SW 1271 (cell line): Measurements from ENCODE around the gene FUBP1.
"Not testable (repeated sequence)": the region's sequence is repeated elsewhere in the genome, so short reads cannot be mapped to it uniquely, and the experiment has no call there.

Source experiments
- DNase-seq, 2 experiments: peaks; one replicate each; lab custom pipeline; 2025; lab: John Stamatoyannopoulos, UW

Gene FUBP1

DNA sequence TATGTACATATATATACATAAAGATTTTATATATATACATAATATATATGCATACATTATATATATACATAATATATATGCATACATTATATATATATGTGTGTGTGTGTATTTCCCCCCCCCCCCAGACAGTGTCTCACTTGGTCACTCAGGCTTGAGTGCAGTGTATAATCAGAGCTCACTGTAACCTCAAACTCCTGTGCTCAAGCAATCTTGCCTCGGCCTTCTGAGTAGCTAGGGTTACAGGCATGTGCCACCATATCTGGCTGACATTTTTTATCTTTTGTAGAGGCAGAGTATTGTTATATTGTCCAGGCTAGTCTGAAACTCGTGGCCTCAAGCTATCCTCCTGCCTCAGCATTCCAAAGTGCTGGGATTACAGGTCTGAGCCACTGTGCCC lies 9.0 kb upstream of the FUBP1 start:
- no peak for DNase-seq

DNA sequence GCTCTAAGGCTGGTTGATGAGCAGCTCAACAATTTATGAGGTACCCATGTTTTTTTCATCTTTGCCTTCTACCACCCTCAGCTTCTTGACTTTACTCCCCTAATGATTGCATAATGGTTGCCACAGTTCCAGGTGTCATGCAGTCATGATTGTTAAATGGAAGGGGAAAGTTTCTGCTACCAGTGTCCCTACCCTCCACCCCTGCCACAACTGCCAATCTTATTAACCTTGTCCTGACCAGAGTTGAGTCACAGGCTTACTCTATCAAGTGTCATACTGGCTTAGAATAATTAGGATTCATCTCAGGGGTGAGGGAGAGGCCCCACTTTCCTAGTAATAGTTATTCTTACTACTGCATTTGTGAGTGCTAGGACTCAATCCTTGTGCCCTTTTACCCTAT lies 7.9 kb upstream of the FUBP1 start:
- DNase-seq = no peak

DNA sequence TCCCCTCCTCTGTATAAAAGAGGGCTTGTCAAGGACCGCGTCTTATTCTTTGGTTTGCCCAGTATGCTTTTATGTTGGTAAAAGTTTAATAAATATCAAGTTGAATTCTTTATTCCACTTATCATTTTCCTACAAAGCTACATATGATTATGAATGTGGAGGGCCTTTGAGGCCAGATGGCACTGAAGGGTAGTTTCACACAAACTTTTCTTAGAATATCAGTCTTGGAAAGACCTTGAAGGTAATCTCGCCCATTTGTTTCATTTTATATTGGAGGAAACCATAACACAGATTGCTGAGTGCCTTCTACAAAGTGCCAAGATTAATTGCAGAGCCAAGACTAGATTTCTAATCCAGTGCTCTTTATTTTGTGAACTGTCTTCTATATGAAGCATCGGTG lies 5.8 kb upstream of the FUBP1 start:
- no peak for DNase-seq

DNA sequence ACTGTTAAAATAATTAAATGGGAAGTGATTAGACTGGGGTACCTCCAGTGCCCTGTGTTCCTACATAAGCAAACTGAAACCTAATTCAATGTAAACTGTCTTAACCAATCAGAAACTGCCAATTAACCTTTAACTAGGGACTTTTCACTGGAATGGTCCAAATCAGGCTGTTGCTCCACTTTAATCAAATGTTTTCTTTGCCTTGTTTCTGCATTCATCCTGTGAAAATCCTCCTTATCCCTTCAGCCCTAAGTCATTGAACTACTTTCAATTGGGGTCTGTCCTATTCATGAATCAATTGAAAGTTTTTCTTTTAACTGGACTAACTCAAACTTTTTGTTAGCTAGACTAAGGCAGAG lies 5.1 kb upstream of the FUBP1 start:
- no peak for DNase-seq

DNA sequence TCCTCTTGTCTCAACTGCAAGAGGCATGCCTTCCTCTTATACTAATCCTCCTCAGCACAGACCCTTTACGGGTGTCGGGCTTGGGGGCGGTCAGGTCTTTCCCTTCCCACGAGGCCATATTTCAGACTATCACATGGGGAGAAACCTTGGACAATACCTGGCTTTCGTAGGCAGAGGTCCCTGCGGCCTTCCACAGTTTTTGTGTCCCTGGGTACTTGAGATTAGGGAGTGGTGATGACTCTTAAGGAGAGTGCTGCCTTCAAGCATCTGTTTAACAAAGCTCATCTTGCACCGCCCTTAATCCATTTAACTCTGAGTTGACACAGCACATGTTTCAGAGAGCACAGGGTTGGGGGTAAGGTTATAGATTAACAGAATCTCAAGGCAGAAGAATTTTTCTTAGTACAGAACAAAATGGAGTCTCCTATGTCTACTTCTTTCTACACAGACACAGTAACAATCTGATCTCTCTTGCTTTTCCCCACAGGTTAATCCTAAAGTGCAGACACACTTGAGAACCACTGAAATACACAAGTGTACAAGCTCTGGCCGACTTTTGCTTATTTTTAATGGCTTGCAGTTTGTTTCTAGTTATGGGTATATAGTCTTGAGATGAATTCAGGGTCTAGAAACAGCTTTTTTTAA lies 4.6 kb upstream of the FUBP1 start:
- DNase-seq = not testable (repeated sequence)

DNA sequence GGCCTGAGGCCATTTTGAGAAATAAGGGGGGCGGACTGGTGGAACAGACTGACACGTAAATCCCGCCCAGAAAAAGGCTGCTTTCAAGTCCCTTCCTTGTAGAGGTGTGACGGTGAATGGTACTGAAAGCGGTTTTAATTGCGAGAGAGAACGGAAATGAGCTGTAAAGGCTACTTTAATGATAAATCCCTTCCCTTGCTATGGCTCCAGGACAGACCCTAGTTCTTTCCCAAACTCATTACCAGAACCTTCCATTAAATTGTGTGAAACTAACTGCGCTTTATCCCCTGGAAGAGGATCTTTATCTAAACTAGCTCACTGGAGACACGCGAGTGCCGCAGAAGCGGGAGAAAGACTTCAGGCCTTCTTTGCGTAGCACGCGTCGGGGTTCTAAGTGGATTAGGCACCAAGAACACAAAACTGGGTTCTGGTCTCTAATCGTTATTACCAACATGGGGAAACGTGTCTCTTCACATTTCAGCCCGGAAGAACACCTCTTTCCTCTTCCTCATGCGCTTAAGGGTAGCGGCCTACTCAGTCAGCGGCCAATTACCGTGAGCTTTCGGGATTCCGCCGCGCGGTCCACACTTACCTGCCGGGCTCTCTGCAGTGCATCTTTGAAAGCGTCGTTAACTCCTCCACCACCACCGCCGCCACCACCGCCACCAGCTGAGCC lies 441 bp downstream of the FUBP1 start:
- peak; percentile 69 to 86 for DNase-seq

DNA sequence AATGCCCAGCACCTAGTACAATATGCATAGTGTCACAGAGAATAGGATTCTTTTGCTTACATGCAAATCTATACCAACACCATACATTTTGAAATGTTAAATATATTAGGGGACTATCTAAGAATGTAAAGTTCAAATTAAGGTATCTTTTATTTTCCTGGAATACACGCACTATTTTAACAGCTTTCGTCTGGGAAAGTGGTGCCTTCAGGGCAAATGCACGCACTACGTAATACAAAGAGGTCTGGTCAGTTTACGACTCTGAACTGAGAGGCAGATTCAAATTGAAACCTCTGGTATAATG lies 931 bp downstream of the FUBP1 start:
- DNase-seq = no peak

DNA sequence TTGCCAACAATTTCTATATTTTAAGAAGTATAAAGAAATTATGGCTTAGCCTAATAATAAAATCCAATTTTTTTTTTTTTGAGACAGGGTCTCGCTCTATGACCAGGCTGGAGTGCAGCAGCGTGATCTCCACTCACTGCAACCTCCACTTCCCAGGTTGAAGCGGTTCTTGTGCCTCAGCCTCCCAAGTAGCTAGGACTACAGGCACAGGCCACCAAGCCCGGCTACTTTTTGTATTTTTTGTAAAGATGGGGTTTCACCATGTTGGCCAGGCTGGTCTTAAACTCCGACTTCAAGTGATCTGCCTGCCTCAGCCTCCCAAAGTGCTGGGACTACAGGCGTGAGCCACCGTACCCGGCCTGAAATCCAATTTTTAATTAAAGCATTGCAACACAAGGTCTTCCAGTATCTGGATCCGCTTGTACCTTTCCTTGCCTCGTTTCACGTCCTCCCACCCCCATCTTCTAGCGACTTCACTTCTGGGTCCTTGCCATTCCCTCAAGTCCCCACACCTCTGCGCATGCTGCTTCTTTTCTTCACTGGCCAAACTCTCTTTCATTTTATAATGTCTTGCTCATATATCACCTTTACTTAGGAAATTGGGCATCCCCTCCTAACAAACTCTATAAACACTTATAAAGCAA lies 2.3 kb downstream of the FUBP1 start:
- peak in 1 of 2 experiments; percentile 7 for DNase-seq

DNA sequence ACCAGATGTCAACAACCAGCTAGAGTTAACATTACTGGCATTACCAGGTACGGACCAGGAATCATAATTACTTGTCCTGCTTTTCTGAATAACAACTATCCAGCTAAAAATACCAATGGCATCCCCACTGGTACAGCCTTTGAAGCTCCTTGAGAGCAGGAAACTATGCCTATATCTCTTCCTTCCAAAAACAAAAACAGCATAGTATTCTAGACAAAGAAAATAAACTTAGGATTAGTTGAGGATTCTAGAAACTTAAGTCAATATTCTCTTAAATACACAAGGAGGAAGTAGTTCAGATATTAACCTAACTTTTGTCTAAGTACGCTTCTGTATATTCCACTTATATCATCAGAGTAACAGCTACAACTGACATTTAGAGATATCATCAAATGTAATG lies 3.0 kb downstream of the FUBP1 start:
- DNase-seq = no peak

DNA sequence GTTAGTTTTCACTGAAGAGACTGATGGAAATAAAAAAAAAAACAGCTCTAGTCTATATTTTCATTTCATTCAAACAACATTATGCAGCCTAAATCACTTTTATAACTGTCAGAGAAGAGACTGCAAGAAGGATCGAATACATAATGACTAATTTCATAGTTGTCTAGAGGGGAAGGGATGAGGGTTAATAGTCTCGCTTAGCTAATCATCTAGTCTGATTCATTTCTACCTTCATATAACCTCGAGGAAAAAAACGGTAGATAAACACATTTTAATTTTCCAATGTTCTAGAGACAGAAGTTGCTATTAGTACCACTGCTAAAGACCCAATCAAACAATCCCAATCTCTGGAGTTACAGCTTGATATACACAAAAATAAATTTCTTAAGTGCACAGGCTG lies 3.5 kb downstream of the FUBP1 start:
- no peak for DNase-seq

DNA sequence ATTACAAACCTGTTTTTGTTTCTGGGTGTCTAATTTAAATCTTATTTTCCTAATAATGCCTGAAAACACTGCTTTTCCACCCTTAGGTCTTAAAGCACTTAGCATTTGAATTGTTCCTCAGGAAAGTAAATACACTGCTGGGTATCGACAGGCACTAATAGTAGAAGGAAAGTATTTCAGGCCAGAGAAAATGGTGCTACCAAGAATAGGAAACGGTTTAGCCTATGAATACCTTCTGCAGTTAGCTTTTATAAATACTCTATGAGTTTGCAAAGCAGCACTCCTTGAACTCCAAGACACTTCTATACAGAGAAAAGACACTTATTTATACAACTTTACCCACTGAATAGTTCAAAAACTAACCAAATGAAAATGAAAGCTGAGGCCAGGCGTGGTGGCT lies 6.8 kb downstream of the FUBP1 start:
- DNase-seq = no peak

DNA sequence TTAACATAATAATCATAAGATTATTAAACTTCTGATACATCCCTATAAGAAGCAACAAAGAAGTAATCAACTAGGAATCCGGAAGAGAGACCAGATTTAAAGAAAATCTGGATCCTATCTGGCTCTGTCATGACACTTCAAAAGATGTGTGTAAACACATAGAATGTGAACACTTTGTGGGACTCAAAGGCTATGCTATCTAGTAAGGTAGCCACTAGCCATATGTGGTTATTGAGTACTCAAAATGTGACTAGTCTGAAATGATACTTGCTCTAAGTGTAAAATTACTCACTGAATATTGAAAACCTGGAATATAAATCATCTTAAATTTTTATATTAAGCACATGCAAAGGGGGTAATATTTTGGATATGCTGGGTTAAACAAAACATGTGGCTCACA lies 8.7 kb downstream of the FUBP1 start:
- DNase-seq = no peak

DNA sequence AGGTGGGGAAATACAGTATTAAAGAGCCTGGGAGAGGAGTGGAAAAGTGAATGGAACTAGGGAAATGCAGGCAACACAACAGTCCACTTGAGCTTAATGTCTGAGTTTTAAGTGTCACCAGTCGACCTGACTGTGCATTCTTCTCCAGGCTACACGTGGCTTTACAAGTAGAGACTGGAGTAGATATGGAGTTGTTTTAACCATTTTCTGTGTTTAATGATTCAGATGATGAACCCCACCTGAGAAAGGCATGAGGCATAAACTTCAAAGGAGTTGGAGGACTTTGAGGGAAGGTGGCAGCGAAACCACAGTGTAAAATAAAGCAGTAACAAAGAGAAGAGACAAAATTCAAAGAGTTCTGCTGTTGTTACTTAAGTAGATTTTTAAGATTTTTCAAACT lies 12.6 kb downstream of the FUBP1 start:
- no peak for DNase-seq

DNA sequence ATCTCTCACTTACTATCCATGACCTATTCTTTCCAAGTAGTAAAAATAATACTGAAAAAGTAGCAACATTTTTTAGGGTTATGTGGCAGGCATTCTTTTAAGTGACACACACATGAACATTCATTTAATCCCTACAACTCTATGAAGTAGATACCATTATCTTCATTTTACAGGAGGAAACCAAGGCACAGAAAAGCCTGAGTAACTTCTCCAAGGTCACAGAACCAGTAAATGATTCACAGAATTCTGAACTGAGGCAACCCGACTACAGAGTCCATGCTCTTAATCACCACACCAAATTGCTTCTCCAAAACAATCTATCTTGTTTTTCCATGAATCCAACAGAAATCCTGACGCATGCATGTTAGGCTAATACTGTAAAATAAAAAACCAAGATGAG lies 17.5 kb downstream of the FUBP1 start:
- no peak for DNase-seq

DNA sequence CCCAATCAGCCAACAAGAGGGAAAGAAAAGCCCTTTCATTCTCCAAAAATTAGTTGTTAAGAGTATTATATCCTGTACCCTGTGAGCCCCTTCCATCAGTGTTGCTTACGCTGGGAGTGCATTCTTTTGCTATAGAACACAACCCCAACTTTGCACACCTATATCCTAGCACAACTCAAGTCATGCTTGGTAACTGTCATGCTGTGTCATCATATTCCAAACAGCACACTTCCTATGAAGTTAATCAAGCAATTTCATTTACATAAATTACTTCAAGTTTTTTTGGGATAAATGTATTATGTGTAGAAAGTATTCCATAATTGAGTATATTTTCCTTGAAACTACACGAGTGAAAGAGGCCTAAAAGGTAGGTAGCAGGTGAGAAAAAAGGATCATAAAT lies 20.0 kb downstream of the FUBP1 start:
- DNase-seq = no peak

DNA sequence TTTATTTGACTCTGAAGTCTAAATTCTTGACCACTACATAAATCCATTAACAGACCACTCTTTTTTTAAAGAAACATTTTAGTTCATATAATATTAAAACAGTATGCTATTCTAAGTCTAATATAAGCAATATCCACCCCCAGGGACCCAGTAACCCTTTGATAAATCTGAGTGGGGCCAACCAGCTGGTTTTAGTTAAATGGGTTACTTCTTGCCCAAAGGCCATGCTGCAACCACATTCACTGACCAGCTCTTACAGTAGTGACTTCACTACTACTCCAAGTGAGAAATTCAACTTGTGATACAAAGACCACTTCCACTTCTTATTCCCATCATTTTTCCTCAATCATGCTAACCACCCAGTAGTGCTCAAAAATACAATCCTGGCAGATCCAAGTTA lies 20.5 kb downstream of the FUBP1 start:
- no peak for DNase-seq

DNA sequence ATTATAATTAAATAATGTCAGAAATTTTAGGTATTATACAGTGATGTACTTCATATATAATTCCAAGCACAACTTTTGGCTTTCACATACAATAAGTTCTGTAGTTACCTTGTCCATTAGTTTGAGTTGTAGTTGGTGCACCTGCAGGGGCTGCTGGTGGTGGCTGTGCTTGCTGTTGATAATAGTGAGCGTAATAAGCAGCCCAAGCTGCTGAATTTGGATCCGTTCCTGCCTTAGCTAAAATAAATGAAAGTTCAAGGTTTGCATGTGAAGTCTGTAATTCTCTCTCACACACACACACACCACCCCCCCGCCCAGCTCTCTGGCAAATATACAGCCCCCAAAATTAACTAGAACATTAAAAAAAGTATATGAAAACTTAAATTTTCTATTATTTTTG lies 22.4 kb downstream of the FUBP1 start:
- DNase-seq = no peak

DNA sequence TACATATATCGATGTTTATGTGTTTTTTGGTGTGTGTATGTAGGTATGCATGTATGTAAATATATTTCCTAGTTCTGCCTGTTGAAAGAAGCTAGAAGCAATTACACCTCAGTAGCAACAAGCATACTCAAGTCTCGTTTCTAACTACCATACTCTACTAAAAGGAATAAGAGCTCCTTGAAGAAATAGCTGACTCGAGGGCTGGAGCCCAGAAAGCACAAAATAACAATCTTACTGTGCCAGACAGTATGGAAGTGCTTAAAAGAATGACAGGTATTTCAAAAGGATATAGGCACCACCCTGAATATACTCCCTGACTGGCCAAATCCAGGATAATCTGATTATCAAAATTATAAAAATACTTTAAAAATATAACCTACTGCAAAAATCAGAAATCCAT lies 23.2 kb downstream of the FUBP1 start:
- DNase-seq = no peak

DNA sequence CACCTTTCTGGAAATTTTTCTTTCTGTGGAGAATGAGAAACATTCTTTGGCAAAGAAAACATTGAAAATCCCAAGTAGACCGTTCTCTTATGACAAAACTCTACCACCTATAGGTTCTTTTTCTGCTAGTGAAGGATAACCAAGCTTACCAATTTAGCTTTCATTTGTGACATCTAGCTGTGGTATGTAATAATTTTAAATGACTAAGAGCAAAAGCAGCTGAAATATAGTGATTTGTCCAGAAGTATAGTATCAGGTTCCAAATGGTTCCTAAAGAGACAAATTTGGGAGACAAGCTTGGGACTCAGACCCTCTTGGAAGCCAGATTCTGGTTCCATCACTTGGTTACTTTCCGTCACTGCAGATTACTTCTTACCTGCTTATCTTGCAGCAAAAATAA lies 24.4 kb downstream of the FUBP1 start:
- peak in 1 of 2 experiments; percentile 14 for DNase-seq

DNA sequence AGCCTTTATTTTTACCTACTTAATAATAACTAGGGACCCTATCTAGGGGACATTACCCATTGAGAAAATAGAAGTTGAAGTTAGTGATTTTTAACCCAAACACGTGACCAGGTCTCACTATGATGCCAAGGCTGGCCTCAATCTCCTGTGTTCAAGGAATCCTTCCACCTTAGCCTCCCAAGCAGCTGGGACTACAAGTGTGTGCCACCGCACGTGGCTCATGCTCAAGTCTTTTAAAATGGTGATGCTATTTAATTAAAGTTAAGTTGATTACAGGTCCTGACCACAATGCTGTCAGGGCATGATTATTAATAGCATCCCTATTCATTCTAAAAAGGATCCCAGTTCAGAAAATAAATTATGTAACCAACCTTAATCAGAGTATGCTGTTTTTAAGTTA lies 25.0 kb downstream of the FUBP1 start:
- DNase-seq = no peak

DNA sequence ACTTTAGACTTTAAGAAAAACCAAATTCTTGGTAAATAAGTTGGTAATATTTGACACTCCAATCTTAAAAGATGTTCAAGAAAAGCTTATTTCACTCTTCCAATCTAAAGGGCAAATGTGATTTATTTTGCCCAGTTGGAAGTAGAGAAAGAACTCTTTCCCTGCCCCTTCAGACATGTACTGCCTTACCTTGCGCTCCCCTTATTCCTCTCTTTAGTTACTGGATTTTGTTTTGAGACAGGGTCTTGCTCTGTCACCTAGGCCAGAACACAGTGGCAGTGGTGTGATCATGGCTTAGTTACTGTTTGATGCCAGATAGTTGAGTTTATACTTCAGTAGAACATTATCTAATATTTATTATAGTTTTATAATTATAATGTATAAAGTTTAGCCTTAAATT lies 27.5 kb downstream of the FUBP1 start:
- DNase-seq = no peak

DNA sequence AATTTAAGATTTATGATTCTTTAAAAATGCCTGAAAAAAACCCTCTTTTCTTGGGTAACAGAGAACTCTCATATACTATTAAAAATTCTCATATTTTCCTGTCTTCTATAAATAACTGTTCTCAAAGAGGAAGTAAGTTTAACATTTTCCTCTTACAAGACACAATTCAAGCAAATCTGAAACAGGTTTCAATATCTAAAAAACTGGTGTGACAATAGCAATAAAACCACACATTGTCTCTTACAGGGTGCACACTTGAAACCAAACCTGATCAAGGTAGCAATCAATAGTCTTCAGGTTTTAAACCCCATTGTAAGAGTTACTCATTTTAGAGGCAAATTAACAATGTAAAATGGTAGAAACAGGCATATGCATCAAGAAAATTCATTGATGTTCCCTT lies 28.0 kb downstream of the FUBP1 start:
- no peak for DNase-seq

DNA sequence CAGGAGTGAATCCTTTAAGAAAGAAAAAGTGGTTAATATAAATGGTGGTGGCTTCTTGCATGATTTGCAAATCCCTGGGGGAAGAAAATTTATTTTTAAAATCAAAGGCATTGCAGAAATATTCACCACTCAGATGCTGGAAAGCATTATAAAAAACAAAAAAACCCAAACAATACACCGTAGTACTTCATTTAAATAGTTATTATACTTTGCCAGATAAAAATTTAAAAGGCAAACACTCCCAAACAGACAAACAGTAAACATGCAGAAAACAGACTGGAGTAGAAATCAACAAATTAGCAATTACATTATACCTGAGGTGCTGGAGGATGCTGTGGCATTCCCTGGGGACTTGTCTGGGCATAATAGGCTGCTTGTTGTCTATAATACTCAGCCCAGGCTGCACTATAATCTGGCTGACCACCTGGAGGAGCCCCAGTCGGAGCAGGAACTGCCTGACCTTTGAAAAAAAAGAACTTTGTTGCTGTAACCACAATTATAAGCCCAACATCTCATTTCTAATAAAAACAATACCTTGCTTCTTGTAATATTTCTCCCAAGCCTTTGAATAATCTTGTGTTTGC lies 29.9 kb downstream of the FUBP1 start:
- DNase-seq = peak in 1 of 2 experiments; percentile 9

DNA sequence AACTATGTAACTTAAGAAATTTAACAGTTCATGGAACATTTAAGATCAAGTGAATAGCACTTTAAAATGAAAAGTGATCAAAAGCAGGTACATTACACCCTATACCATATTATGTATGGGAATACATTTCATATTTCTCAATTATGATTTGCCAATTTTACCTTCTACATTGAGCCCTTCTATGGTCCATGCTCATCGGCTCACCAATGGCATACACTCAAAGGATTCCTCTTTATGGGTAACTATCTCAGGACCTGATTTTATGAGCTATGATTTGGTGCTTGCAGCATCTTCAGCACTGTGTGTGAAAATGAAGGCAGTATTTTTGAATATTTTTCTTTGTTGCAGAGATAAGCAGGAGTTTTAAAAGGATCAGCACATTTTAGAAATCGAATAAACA lies 33.5 kb downstream of the FUBP1 start:
- DNase-seq = no peak
